HCT116 (cell line): ENCODE measurements around the gene POU2AF1. TPM values are rescaled to one million over a fixed set of nuclear protein-coding genes. Genes with fewer than 3 reads are reported as not detected.

ENCODE experiments used
- ATAC-seq: fragments of 200-7000 bp; cut with Tn5 transposase; 2 replicates; pipeline ENCODE4 v1.9.1; 2020; ENCODE audit warnings: mild to moderate bottlenecking, moderate library complexity
- BruUV-seq: library from RNA; stranded (reverse); fragments of 400-500 nt; replicated peaks from 2 replicates; lab custom pipeline; 2021; lab: Mats Ljungman, UMichigan
- CTCF ChIA-PET: fragments of 300-600 bp; sonication (Branson Sonifier 250); formaldehyde crosslinking; loops from one replicate; lab custom pipeline; 2021; ENCODE audit warnings: antibody characterized with exemption; lab: Charles Lee
- POLR2A ChIA-PET: fragments of 300-600, 350-600 bp; sonication (Branson Sonifier 250); formaldehyde crosslinking; loops from one replicate; lab custom pipeline; 2021; ENCODE audit warnings: antibody characterized with exemption; lab: Charles Lee
- RAD21 ChIA-PET, 2 experiments: fragments of 300-600 bp; sonication (Branson Sonifier 250); formaldehyde crosslinking; loops; one replicate each; lab custom pipeline; 2023; ENCODE audit warnings: low total read pairs in 2 of 2; ENCODE audit not compliant: uncharacterized antibody in 2 of 2, unreplicated experiment in 2 of 2, low non-redundant PET in 1 of 2; lab: Charles Lee
- DNase-seq: peaks from one replicate; pipeline ENCODE4 v3.0.0-alpha.2; 2010; ENCODE audit warnings: low read depth, low spot score
- H2AFZ ChIP-seq: fragments of 200-600 bp; shearing (Covaris generic), sonication (generic); 2 replicates; pipeline ENCODE4 v1.6.1; 2017; ENCODE audit warnings: low read depth, mixed run types, mixed read lengths, antibody characterized with exemption, low read length; ENCODE audit not compliant: poor library complexity, severe bottlenecking
- H3K27ac ChIP-seq: 2 replicates; pipeline ENCODE4 v1.5.1; 2012; ENCODE audit warnings: low read depth, low read length
- H3K27me3 ChIP-seq: fragments of 200-600 bp; sonication (generic); 2 replicates; pipeline ENCODE4 v1.6.1; 2016; ENCODE audit warnings: mixed run types, low read length, mixed read lengths; ENCODE audit not compliant: insufficient read depth
- H3K36me3 ChIP-seq, 2 experiments: fragments of 200-500 bp in 1 of 2; fragments of 200-600 bp in 1 of 2; sonication (Bioruptor generic) in 1 of 2; sonication (generic) in 1 of 2; 2 replicates each; pipeline versions ENCODE4 v1.5.1 to v1.6.1; 2014 to 2016; ENCODE audit warnings: low read length in 2 of 2, inconsistent platforms in 1 of 2, mixed read lengths in 1 of 2, mixed run types in 1 of 2; ENCODE audit not compliant: insufficient read depth in 2 of 2, control insufficient read depth in 1 of 2
- H3K4me1 ChIP-seq, 2 experiments: fragments of 200-600 bp in 1 of 2; sonication (generic) in 1 of 2; 2 replicates each; pipeline versions ENCODE4 v1.5.1 to v1.6.1; 2012 to 2017; ENCODE audit warnings: low read length in 2 of 2, inconsistent platforms in 1 of 2, mild to moderate bottlenecking in 1 of 2, mixed read lengths in 1 of 2, mixed run types in 1 of 2, moderate library complexity in 1 of 2; ENCODE audit not compliant: insufficient read depth in 2 of 2, control insufficient read depth in 1 of 2
- H3K4me2 ChIP-seq: fragments of 200-600 bp; sonication (generic); 2 replicates; pipeline ENCODE4 v1.6.1; 2017; ENCODE audit warnings: mixed run types, low read length, mixed read lengths
- H3K4me3 ChIP-seq, 2 experiments: fragments of 200-600 bp in 1 of 2; sonication (generic) in 1 of 2; replicated peaks in 1 of 2; 2 replicates each; pipeline ENCODE4 v1.5.1; 2011 to 2016; ENCODE audit warnings: low read length in 2 of 2, control low read depth in 1 of 2, low read depth in 1 of 2, mild to moderate bottlenecking in 1 of 2, mixed read lengths in 1 of 2, mixed run types in 1 of 2
- H3K79me2 ChIP-seq: fragments of 200-600 bp; sonication (generic); 2 replicates; pipeline ENCODE4 v1.6.1; 2017; ENCODE audit warnings: mild to moderate bottlenecking, mixed run types, low read length, moderate library complexity, mixed read lengths; ENCODE audit not compliant: insufficient read depth
- H3K9ac ChIP-seq: fragments of 200-600 bp; sonication (generic); 2 replicates; pipeline ENCODE4 v1.6.1; 2016; ENCODE audit warnings: low read length, mixed read lengths
- H3K9me2 ChIP-seq: fragments of 200-600 bp; sonication (generic), shearing (Covaris generic); 2 replicates; pipeline ENCODE4 v1.6.1; 2017; ENCODE audit warnings: mixed run types, mild to moderate bottlenecking, moderate library complexity; ENCODE audit not compliant: insufficient read depth
- H3K9me3 ChIP-seq, 2 experiments: fragments of 200-500 bp in 1 of 2; fragments of 200-600 bp in 1 of 2; sonication (Bioruptor generic) in 1 of 2; sonication (generic) in 1 of 2; 2 replicates each; pipeline ENCODE4 v1.6.1; 2014 to 2017; ENCODE audit warnings: low read length in 2 of 2, mixed read lengths in 2 of 2, inconsistent platforms in 1 of 2, low read depth in 1 of 2, mild to moderate bottlenecking in 1 of 2, mixed run types in 1 of 2, moderate library complexity in 1 of 2; ENCODE audit not compliant: control insufficient read depth in 1 of 2, insufficient read depth in 1 of 2
- H4K20me1 ChIP-seq: fragments of 200-600 bp; sonication (generic), shearing (Covaris generic); 2 replicates; pipeline ENCODE4 v1.6.1; 2017; ENCODE audit warnings: mixed run types, mild to moderate bottlenecking, moderate library complexity; ENCODE audit not compliant: insufficient read depth
- CBX3 ChIP-seq: IDR thresholded peaks from 2 replicates; pipeline ENCODE4 v1.6.1; 2012; ENCODE audit warnings: low read depth
- EZH2phosphoT487 ChIP-seq: fragments of 200-600 bp; IDR thresholded peaks from 2 replicates; pipeline ENCODE4 v1.6.1; 2018; ENCODE audit warnings: antibody characterized with exemption, borderline replicate concordance
- POLR2AphosphoS5 ChIP-seq: IDR thresholded peaks from 2 replicates; pipeline ENCODE4 v1.6.1; 2011; ENCODE audit warnings: mild to moderate bottlenecking, low read depth, low read length, moderate library complexity
- SP1 ChIP-seq: IDR thresholded peaks from 2 replicates; pipeline ENCODE4 v1.6.1; 2012; ENCODE audit warnings: low read depth
- ZNF274 ChIP-seq: fragments of 200-500 bp; sonication (Bioruptor generic); IDR thresholded peaks from 2 replicates; pipeline ENCODE4 v1.6.1; 2014; ENCODE audit warnings: mild to moderate bottlenecking, low read depth, low read length, inconsistent platforms
- intact Hi-C: fragments of 100-400 bp; cut with micrococcal nuclease; formaldehyde crosslinking; loops from 2 replicates; pipeline ENCODE4 v1.10.0; 2022
- total RNA-seq: library from RNA; stranded (reverse); gene quantifications from one replicate; pipeline ENCODE4 v1.2.1, GENCODE V29; 2021; ENCODE audit not compliant: unreplicated experiment
- TF ChIP-seq, protein P1 (sequence below): IDR thresholded peaks from 2 replicates; pipeline ENCODE4 v1.6.1; 2012; ENCODE audit warnings: low read depth

POU2AF1 gene
- total RNA-seq, 1 experiment from 2014 or later: 0.17 TPM

DNA sequence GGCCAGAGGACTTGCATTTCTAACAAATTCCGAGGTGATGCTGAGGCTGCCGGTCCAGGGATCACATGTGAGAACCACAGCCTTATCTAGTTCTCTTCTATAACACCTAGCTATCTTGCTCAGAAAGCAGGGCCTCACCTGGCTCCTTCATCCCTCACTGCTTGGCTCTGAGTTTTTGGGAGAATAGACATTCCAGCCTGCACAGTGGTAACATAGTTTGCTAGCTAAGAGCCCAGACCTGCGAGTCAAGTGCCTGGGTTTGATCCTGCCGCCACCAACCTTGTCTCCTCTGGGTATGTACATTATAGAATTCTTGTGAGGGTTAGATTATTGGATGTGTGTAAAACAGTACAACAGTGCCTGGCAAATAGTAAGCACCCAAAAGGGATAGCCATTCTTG lies 13.5 kb upstream of the POU2AF1 start:
- H3K9ac ChIP-seq: no peak overlapping the region
- no peaks in the 10 kb centered on the region for H4K20me1 ChIP-seq
- no peak overlapping the region for H3K27ac ChIP-seq
- no peak for DNase-seq
- H3K36me3 ChIP-seq: no peaks in the 10 kb centered on the region
- no peak for ATAC-seq
- H3K9me3 ChIP-seq: no peaks in the 10 kb centered on the region
- BruUV-seq: no TSS peak
- ChIA-PET CTCF (no interaction called here), RAD21 (no interaction called here), POLR2A (no interaction called here)
- no peaks in the 10 kb centered on the region for H3K9me2 ChIP-seq
- no peak overlapping the region for H3K4me3 ChIP-seq
- peaks cover 5% of the 10 kb centered on the region; the same call in 1 of the 2 replicates for H3K27me3 ChIP-seq
- TF ChIP-seq POLR2AphosphoS5 (no peak), CBX3 (no peak), SP1 (no peak), ZNF274 (no peak), EZH2phosphoT487 (no peak)
- TF ChIP-seq, protein P1, sequence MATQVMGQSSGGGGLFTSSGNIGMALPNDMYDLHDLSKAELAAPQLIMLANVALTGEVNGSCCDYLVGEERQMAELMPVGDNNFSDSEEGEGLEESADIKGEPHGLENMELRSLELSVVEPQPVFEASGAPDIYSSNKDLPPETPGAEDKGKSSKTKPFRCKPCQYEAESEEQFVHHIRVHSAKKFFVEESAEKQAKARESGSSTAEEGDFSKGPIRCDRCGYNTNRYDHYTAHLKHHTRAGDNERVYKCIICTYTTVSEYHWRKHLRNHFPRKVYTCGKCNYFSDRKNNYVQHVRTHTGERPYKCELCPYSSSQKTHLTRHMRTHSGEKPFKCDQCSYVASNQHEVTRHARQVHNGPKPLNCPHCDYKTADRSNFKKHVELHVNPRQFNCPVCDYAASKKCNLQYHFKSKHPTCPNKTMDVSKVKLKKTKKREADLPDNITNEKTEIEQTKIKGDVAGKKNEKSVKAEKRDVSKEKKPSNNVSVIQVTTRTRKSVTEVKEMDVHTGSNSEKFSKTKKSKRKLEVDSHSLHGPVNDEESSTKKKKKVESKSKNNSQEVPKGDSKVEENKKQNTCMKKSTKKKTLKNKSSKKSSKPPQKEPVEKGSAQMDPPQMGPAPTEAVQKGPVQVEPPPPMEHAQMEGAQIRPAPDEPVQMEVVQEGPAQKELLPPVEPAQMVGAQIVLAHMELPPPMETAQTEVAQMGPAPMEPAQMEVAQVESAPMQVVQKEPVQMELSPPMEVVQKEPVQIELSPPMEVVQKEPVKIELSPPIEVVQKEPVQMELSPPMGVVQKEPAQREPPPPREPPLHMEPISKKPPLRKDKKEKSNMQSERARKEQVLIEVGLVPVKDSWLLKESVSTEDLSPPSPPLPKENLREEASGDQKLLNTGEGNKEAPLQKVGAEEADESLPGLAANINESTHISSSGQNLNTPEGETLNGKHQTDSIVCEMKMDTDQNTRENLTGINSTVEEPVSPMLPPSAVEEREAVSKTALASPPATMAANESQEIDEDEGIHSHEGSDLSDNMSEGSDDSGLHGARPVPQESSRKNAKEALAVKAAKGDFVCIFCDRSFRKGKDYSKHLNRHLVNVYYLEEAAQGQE: no peak
- no peaks in the 10 kb centered on the region for H3K4me1 ChIP-seq
- H2AFZ ChIP-seq: no peak overlapping the region
- intact Hi-C loops: no loop called here
- H3K79me2 ChIP-seq: no peaks in the 10 kb centered on the region
- no peak overlapping the region for H3K4me2 ChIP-seq
